GM18520 (cell line): ENCODE results near the gene ESYT2.
"Not testable (repeated sequence)": the region's sequence is repeated elsewhere in the genome, so short reads cannot be mapped to it uniquely, and the experiment has no call there.

Experiments
- ATAC-seq: cut with Tn5 transposase; IDR thresholded peaks from one replicate; pipeline ENCODE4 v1.9.1; 2021; ENCODE audit not compliant: unreplicated experiment

The ESYT2 gene, protein sequence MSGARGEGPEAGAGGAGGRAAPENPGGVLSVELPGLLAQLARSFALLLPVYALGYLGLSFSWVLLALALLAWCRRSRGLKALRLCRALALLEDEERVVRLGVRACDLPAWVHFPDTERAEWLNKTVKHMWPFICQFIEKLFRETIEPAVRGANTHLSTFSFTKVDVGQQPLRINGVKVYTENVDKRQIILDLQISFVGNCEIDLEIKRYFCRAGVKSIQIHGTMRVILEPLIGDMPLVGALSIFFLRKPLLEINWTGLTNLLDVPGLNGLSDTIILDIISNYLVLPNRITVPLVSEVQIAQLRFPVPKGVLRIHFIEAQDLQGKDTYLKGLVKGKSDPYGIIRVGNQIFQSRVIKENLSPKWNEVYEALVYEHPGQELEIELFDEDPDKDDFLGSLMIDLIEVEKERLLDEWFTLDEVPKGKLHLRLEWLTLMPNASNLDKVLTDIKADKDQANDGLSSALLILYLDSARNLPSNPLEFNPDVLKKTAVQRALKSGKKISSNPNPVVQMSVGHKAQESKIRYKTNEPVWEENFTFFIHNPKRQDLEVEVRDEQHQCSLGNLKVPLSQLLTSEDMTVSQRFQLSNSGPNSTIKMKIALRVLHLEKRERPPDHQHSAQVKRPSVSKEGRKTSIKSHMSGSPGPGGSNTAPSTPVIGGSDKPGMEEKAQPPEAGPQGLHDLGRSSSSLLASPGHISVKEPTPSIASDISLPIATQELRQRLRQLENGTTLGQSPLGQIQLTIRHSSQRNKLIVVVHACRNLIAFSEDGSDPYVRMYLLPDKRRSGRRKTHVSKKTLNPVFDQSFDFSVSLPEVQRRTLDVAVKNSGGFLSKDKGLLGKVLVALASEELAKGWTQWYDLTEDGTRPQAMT

GRCh38 chr7:158829342-158830210, at the start of gene ESYT2:
ESYT2 (minus strand) TSS chr7:158829509; CDS start chr7:158829418, 91 bp downstream.
- ATAC-seq: peak; percentile 83

- not testable (repeated sequence) for ATAC-seq
Observed at GRCh38 chr7:158878151-158879079, 49.1 kb upstream of the ESYT2 start.

GRCh38 chr7:158876984-158877383, 47.7 kb upstream of the ESYT2 start:
- no peak for ATAC-seq

GRCh38 chr7:158869876-158870275, 40.6 kb upstream of the ESYT2 start:
- no peak for ATAC-seq

DNA sequence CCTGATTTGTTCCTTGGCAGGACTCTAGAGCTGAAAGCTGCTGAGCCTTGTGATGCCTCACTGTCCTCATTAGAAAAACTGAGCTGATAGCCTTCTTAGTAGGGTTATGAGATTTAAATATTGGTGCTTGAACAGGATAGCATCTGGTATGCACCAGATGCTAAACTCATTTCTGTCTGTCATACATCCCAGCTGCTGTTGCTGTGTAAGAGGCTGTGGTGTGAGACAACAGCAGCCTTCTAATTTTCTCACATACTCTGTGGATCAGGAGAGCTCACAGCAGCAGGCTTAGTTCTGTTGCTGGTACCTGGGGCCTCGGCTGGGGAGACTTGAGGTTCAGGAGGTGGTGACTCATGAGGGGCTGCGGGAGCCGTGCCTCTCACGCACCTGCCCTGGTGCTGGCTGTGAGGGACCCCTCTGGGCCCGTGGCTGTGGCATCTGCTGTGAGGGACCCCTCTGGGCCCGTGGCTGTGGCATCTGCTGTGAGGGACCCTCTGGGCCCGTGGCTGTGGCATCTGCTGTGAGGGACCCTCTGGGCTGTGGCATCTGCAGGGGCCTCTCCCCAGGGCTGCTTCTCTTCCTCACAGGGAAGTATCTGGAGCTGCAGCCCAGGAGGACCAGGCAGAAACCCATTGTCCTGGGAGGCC, 39.6 kb upstream of the ESYT2 start:
- ATAC-seq: no peak

DNA sequence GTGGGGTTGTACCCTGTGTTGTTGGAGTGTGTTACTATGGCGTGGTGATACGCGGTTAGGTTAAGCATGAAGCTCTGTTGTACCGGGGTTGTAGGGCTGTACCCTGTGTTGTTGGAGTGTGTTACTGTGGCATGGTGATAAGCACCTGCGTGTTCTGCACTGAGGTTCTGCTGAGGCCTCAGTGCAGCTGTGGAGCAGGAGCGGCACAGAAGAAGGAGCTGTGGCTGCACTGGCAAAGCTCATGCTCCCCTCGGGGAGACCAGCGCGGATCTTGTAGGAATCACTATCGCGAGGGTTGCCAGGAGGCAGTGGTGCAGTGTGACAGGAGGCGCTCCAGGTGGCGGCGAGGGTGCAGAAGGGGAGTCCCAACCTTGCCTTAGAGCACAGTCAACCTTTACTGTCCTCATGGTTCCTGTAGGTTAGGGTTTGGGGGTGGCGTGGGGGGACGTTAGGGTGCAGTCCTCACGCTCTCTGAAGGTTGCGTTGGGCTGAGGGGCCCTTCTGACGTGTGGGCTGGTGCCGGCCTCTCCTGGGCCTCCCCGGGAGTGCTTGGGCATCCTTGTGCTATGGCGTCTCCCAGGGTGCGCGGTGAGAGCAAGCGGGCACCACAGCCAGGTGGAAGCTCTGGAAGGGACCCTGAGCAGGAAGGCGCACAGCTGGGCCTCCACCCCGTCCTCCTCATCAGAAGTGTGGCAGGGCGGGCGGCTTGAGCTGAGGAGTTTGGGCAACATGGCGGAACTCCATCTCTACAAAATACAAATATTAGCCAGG, 38.1 kb upstream of the ESYT2 start:
- no peak for ATAC-seq

GRCh38 chr7:158865977-158866376, 36.7 kb upstream of the ESYT2 start:
- ATAC-seq: no peak

GRCh38 chr7:158865462-158865922, 36.2 kb upstream of the ESYT2 start:
- ATAC-seq: no peak

DNA sequence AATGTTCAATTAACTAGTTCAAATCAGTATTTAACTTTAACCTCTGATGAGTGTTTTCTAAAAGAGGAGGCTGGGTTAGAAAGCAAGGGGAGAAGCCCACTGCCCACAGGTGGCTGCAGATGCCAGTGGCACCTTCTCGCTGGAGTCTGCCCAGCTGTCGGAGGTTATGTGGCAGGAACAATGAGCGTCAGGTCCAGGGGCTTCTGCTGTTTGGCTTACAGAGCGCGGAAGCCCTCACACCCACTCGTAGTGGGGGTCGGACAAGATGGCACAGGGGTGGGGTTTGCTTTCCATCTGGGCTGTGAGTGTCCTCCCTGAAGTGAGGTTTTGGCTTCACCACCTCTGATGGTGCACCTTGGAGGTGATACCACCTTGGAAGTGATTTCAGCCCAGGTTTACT, 35.5 kb upstream of the ESYT2 start:
- no peak for ATAC-seq

GRCh38 chr7:158864507-158864820, 35.2 kb upstream of the ESYT2 start:
- no peak for ATAC-seq

DNA sequence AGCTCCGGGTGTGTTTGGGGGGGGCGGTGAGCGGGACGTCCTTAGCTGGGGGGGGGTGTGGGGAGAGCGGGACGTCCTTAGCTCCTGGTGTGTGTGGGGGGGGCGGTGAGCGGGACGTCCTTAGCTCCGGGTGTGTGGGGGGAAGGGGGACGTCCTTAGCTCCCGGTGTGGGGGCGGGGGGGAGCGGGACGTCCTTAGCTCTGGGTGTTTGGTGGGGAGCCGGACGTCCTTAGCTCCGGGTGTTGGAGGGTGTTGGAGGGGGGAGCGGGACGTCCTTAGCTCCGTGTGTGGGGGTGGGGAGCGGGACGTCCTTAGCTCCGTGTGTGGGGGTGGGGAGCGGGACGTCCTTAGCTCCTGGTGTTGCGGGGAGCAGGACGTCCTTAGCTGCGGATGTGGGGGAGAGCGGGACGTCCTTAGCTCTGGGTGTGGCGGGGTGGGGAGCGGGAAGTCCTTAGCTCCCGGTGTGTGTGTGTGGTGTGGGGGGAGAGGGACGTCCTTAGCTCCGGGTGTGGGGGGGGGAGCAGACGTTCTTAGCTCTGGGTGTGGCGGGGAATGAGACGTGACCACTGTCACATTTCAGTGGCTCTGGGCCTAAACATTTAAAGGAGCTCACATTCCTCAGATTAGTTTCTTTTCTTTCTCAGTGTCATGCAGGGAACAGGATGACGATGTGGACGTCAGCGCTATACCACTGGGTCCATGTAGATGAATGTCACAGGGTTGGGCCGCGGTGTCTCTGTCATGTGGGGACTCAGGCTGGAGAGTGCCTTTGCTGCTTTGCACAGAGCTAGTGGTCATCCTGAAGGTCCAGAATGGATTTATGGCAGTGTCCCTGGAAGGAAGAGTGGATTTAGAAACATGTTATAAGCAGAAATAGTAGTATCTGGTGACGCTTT, 34.5 kb upstream of the ESYT2 start:
- ATAC-seq: no peak

DNA sequence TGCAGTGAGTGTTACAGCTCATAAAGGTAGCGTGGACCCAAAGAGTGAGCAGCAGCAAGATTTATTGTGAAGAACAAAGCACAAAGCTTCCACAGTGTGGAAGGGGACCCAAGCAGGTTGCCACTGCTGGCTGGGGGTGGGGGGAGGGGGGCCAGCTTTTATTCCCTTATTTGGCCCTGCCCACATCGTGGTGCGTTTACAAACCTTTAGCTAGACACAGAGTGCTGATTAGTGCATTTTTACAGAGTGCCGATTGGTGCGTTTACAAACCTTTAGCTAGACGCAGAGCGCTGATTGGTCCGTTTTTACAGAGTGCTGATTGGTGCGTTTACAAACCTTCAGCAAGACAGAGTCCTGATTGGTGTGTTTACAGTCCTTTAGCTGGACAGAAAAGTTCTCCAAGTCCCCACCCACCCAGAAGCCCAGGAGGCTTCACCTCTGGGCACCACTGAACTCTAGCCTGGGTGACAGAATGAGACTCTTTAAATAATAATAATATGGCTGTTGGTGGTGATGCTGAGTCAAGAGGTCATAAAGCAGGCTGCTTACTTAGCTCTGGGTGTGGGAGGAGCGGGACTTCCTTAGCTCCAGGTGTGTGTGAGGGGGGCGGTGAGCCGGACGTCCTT, 33.8 kb upstream of the ESYT2 start:
- not testable (repeated sequence) for ATAC-seq

DNA sequence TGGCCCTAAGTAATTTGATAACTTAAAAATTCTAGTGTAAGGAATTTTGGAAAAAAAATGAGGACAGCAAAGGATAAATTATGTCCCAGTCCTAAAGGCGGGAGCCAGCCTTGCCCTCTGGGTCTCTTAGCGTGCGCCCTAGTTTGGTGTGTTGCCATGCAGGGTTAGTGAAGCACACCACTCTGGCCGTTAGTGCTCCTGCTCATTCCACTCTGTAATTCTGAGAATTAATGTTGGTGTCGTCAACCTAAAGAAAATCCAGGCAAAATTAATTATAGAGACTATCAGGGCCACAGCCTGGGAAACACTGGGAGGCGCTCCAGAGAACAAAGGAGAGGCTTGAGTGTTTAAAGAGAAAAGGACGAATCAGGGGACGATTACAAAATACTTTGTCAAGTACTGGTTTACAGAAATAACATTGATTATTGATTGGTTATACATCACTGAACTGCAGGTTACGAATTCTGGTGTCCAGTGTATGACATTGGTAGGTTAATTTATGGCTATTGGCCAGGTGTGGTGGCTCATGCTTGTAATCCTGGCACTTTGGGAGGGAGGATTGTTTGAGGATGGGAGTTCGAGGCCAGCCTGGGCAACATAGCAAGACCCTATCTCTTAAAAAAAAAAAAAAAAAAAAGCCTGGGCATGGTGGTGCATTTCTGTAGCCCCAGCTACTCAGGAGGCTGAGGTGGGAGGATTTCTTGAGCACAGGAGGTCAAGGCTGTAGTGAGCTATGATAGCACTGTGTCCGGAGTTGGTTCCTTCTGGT, 32.8 kb upstream of the ESYT2 start:
- no peak for ATAC-seq

GRCh38 chr7:158861004-158861787, 31.9 kb upstream of the ESYT2 start:
- ATAC-seq: no peak

DNA sequence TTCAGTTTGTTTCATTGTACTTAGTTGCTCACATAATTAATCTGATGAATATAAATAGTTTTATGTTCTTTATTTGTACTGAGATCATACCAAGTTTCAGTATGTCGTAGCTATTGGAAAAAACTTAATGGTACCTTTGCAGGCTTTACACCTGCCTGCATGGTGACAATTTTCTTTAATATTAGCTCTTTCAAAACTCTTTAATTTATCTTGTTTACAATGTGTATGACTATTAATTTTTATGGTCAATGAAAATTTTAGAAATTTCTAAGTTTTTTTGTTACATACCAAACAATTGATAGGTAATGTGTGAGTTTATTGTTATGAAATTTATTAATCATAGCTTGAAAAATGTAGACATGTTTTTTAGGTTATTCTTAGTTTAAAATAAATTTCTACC, 31.1 kb upstream of the ESYT2 start:
- no peak for ATAC-seq
